Left hindlimb (tissue), 1 donor: Measurements from ENCODE around the gene PAX9.
"Not testable (repeated sequence)": the region's sequence is repeated elsewhere in the genome, so short reads cannot be mapped to it uniquely, and the experiment has no call there.

Experiments
- DNase-seq: peaks from one replicate; pipeline ENCODE4 v3.0.0-alpha.2; 2018

Gene PAX9

DNA sequence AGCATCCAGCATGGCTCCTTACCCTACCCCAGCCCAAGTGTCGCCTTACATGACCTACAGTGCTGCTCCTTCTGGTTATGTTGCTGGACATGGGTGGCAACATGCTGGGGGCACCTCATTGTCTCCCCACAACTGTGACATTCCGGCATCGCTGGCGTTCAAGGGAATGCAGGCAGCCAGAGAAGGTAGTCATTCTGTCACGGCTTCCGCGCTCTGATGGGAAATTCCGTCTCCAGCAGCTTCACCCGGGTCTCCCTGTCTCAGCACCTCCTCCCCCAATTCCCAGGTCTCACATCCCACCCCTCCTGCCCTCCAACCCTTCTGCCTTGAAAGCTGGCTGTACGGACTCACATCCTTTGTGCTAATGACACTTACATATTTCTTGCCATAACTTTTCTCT is 14.6 kb downstream of the PAX9 start:
- DNase-seq = no peak

DNA sequence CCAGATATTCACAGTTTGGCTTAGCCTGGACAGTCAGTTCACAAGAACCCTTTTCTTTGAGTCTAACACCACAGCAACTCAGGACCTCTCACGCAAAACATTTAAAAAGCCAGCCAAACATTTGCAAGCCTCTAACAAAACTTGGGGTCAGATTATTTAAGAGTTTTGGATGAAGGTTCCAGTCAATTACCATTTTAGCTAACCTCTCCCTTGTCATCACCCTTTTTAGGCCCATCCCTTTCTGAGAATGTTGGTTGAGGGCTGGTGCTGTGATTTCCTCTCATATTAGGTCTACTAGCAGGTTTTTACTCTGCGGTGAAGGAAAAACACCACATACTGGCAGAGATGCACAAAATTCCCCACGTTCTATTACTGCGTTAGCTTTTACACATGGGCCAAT is 20.7 kb downstream of the PAX9 start:
- DNase-seq = no peak

DNA sequence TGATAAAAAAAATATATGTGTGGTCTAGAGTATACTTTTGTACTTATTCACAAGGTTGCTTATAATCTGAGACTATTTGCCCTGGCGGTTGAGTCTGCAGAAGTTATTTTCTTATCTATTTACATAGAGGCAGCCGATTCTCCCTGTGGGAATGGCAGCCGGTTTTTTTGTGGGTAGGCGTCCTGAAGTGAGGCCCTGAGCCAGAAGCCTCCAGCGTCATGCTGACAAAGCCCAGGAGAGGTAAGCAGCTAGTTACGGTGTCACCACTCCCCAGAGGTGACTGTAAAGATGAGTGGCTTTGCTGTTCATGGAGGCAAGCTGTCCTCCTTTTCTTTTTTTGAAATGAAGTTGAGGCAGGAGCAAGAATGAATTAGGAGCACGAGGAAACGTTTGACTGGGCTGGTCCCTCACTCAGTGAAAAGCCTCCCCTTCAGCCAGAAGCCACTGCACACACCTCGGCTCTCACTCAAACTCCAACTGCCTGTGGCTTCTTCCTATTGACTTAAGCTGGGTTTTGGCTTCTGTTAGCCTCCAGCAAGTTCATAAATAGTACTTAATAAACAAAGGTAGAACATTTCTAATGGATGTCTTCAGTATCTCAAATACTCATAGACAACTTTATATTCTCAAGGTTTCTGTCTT is 21.5 kb downstream of the PAX9 start:
- no peak for DNase-seq

DNA sequence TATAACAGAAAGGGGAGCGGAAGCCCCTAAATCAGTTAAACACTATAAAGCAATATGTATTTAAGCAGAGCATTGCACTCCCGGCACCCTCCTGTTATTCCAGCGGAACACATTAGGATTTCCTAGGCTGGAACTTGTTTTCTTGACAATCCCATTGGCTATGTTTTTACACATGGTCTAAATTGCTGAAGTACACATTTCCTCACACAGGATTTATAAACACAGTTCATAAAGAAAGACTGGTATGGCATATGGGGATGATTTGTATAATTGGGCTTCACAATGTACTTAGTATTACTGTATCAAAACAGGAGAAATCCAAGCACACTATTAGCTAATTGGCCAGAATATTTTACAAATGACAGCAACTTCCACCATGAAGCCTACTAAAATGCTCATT is 23.3 kb downstream of the PAX9 start:
- no peak for DNase-seq

DNA sequence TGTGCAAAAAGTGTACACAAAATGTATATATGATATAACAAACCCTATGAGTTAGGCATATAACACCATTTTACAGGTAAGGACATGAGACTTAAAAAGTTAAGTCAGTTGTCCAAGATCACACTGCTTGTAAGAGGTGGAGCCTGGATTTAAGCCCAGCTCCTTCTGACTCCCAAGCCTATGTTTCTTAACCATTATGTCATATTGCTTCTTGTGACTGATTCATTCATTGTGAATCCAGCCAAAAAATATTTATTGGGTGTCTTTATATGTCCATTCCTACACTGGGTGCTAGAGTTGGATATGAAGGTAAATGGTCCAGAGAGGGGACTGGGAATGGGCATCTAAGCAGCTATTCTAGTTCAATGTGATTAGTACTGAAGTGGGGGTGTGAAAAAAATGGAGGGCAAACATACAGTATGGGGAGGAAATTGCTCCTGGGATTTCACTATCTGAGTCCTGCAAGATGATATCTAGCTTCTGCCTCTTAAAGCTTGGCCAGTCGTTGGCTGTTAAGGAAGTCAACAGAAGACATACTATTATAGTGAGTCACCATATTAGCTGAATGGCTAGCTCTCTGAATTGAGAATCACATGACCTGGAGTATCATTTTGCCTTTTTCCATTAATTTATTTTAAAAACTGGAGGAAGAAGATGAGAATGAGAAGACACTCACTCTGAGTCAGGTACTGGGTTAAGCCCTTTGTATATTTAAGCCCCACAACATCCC is 28.8 kb downstream of the PAX9 start:
- DNase-seq = no peak

DNA sequence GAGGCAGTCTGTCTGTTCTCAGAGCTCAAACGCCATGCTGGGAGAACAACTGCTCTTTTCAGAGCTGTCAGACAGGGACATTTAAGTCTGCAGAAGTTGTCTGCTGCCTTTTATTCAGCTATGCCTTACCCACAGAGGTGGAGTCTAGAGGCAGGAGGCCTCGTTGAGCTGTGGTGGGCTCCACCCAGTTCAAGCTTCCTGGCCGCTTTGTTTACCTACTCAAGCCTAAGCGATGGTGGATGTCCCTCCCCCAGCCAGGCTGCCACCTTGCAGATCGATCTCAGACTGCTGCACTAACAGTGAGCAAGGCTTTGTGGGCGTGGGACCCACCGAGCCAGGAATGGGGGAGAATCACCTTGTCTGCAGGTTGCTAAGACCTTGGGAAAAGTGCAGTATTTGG is 37.8 kb downstream of the PAX9 start:
- not testable (repeated sequence) for DNase-seq

DNA sequence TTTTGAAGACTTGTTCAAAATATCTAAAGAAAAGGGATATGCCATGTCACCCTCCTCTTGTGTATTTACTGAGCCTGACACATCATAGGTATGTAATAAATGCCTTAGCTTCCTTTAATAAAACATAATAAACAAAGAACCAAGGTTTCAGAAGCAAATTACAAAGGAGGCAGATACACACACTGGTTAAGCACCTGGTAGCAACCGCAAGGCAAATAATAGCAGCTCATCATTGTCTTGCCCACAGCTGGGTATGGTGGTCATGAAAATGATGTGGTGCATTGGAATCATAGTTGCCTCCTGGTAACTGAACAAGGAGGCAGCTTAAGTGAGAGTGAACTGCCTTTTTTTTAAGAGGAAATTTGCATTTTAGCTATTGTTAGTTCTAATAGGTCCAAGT is 39.0 kb downstream of the PAX9 start:
- no peak for DNase-seq

DNA sequence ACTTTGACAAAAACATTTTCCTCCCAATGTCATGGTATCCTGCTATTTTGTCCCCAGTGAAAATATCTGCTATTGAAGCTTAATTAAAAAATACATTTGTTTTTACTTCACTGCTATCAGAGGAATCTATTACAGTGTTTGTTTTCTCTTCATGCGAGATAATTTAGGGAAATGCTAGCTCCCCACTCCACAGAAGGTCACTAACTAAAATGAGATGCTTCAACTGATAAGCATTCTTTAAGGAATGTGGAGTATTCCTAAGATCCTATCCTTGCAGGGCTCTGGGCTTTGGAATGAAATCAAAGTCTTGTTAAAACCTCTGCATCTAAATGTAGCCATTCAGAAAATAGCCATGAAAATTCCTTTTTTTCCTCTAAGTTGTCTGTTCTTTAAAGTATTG is 39.5 kb downstream of the PAX9 start:
- no peak for DNase-seq

DNA sequence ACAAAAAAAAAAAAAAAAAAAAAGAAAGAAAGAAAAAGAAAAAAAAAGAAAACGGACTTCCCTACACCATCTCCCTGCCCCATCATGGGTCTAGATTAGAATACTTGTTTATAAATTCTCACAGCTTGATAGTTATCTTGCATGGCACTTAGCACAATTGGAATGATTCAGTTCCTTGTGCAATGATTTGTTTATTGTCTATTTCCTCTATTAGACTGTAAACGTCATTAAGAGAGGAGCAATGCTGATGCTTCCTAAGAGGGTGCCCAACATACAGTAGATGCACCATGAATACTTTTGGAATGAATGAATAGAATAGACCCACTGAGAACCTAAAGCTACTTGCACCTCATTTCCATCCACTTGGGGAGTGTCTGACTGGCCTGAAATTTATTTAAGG is 40.8 kb downstream of the PAX9 start:
- no peak for DNase-seq

DNA sequence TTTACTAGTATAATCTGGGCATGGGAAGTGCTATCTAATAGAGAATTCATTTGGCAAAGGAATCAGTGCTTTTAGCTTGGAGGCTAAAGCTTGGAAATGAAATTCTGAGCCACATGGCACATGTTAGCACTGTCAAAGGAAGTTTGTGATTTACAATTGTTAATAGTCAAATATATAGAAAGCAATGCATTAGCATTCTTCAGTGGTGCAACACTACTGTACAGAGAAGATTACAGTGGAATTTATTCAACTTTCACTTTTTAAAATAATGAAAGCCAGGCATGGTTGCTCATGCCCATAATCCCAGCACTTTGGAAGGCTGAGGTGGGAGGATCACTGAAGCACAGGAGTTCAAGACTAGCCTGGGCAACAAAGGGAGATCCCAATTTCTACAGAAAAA is 45.9 kb downstream of the PAX9 start:
- no peak for DNase-seq

DNA sequence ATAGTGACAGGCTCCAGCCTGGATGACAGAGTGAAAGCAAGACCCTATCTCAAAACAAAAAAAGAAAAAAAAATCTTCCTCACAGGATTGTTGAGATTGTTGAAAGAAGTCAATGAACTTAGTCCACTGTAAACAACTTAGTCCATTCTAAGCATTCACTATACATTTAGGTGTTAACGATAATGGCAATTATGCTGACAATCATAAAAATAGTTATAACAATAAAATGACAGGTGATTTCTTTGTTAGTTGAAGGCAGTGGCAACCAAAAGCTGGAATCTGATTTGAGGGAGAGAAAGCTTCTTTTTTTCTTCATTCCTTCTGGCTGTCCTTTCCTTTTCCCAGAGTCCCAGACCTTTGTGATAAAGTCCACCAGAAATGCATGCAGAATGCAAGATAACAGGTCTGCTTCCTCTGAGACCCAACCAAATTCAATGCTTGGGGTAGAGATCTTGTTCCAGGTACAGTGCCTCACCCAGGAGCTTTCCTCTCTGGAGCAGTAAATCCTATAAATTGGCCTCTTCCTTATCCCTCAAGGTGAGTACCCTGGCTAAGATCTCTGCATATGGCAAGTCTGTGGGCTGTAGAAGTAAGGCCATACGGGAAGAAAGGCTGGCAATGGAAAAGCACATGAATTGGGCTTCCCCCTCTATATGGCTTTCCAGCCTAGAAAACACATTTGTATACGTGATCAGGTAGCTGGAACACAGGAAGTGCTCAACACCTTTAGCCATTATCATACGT is 52.5 kb downstream of the PAX9 start:
- no peak for DNase-seq

DNA sequence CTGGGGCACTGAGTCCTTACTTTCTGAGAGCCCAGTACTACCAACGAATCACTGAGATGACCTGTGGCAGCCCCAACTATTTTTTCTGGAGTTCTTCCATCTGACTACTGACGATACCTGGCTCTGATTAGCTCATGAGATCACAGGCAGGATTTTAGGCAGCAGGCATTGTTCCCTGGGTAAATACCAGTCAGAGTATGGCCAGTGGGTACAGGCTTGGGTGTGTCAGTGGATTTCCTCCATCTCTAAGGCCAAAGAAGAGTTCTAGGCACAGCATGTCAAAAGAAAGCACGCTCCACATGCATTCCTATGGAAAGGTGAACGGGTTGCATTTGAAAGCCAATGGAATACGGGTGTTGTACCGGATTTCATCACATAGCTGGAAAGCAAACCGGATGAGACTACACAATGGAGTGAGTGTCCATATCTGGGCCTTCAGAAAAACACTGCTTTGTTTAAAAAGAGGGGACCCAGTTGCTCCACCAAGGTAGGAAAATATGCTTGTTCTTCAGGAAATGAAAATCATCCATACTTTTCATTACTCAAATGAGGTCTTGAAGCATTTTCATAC is 55.0 kb downstream of the PAX9 start:
- no peak for DNase-seq

DNA sequence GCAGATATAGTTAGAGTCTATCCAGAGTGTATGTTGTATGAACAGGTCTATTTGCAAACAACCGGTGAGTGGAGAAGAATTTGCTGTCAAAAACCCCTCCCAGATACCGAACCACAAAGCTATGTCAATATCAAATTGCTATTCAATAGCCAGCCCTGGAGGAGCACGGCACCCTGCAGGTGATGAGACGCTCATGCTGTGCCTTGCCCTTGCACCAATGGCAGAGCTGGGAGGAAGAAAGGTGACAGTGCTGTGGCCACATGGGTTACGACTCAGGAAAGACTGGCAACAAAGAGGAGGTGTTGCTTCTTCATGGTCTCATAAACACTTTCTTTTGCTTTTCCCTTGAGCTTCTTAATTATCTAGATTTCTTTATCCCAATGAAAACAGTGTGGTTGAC is 55.7 kb downstream of the PAX9 start:
- DNase-seq = no peak

DNA sequence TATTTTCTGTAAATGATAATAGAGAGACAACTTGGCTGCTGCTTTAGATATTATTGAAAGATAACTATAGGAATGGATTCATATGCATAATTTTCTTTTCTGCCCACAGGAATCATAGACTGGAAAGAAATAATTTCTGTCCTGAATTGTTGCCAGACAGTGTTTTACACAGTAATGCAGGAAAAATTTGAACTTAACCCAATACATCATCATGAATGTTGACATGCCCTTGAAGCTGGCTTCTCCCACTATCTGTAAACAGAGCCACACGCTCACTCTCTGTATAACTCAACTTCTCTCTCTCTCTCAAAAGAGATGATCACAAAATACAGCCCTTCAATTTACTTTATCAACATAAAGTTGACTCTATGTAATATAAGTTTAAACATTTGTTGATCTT is 56.6 kb downstream of the PAX9 start:
- no peak for DNase-seq

DNA sequence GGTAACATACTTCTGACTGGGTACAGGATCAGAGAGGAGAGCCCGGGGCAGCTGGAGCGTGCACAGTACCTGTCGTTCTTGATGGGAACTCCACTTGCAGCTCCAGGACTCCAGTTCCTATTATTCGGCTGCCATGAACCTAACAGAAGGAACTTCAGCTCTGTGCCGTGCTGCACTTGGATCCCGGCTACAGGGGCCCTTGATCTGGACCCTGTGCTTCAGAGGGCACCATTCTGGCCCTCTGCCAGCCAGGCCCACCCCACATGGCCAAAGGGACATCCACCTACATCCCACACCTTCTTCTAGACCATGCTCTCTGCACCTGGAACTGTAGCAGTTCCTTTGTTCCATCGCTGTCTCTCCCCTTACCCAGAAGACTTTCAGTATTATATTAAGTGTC is 58.2 kb downstream of the PAX9 start:
- DNase-seq = no peak

DNA sequence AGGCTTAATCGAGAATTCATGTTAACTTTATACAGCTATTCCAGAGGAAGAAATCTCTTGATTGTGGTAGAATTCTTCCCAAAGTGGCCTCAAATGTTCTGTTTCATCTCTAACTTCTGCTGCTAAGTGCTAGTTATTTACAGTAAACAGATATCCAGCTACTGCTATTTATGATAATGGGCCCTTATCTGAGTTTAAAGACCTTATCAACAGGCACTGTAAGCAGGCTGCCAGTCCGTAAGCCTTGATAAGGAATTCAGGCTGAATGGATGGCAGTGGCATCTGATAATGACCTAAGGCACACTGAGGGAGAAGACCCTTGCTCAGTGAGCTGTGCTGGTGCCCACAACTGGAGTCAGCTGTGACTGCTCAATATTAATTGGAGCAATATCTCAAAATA is 59.0 kb downstream of the PAX9 start:
- no peak for DNase-seq

DNA sequence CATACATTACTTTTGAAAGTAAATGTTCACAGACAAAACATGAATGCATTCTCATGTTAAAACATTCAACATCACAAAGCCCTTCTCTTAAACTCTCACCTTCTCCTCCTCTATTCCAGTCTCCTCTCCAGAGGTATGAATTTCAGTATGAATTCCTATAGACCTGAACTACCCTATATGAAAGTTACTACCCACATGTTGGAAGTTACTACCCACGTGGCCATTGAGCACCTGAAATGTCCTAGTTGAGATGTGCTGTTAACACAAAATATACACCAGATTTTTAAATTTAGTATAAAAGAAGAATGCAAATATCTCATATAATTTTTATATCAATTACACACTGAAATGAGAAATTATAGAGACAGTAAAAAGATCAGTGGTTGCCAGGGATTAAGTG is 60.2 kb downstream of the PAX9 start:
- no peak for DNase-seq

DNA sequence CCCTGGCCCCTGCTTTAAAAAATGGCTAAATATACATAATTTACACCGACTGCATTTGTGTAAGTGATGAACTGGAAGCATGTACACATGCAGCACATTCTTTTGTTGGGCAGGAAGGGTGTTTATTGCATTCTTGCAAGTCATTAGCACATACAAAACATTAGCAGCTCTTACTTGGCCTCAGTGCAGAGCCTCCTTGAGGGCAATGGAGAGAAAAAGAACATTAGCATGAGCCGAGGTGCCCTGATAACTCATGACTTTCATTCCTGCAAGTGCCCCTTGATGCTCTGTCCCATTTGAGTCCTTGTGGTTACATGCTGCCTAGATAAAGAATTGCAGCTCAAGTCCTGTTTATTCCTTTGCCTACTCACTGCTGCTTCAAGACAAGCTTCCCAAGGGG is 61.9 kb downstream of the PAX9 start:
- DNase-seq = no peak

DNA sequence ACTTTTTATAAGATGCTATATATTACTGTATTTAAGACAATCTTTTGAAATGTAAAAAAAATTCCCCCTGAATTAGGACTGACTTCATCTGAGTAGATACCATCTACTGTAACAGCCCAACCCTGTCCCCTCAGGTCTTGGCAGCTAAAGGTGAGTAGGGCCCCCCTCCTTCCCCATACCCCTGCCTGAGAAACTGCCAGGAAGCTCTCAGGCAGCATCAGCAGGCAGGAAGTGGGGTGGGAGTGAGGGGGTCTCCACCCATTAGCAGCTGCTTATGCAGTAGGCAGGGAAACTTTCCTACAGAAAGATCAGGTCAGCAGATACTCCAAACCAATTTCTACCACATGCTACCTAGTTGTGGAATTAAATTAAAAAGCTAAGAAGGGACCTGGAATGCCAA is 62.5 kb downstream of the PAX9 start:
- DNase-seq = no peak

DNA sequence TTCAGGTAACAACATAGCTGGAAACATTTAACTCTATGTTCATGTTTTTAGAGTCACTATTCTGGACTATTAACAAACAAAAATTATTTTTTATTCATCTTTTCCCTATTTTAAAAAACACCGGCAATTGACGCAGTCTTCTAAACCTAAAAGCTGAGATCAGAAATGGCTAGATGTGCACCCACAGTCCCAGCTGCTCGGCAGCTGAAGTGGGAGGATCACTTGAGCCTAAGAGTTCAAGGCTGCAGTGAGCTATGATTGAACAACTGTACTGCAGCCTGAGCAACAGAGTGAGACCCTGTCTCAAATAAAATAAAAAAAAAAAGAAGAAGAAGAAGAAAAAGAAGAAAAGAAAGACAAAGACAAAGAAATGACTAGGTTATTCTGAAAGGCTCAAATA is 64.5 kb downstream of the PAX9 start:
- no peak for DNase-seq
